IgD-negative memory B cell (primary cell): Measurements from ENCODE around the gene MYLK2. TPM values are rescaled to one million over a fixed set of nuclear protein-coding genes. Genes with fewer than 3 reads are reported as not detected.
"Not testable (repeated sequence)": the region's sequence is repeated elsewhere in the genome, so short reads cannot be mapped to it uniquely, and the experiment has no call there.

Source experiments
- H3K27ac Mint-ChIP-seq, 3 donors: one replicate each; pipeline ENCODE4 v1.8.0; 2020 to 2022; ENCODE audit warnings: mild to moderate bottlenecking in 3 of 3, mixed read lengths in 3 of 3, moderate library complexity in 1 of 3
- H3K27me3 Mint-ChIP-seq: one replicate; pipeline ENCODE4 v1.8.0; 2021; ENCODE audit warnings: mixed read lengths
- H3K36me3 Mint-ChIP-seq: one replicate; pipeline ENCODE4 v1.8.0; 2020; ENCODE audit warnings: mild to moderate bottlenecking, mixed read lengths
- H3K4me1 Mint-ChIP-seq, 3 donors: one replicate each; pipeline ENCODE4 v1.8.0; 2020 to 2022; ENCODE audit warnings: mixed read lengths in 3 of 3, mild to moderate bottlenecking in 1 of 3
- H3K4me3 Mint-ChIP-seq, 4 donors: one replicate each; pipeline ENCODE4 v1.8.0; 2020 to 2022; ENCODE audit warnings: mild to moderate bottlenecking in 4 of 4, mixed read lengths in 4 of 4, moderate library complexity in 3 of 4
- H3K9me3 Mint-ChIP-seq, 3 donors: one replicate each; pipeline ENCODE4 v1.8.0; 2020 to 2021; ENCODE audit warnings: mixed read lengths in 3 of 3, mild to moderate bottlenecking in 1 of 3
- polyA plus RNA-seq: library from polyadenylated mRNA; unstranded; fragments of 300-500 nt; fragmentation: Illumina TruSeq; gene quantifications from one replicate; pipeline ENCODE4 v1.2.3, GENCODE V29; 2021

Gene MYLK2
- polyA plus RNA-seq, 1 donor from 2014 or later: not detected

- Mint-ChIP-seq H3K4me1 (peaks cover 7 to 13% (median 7%) of the 10 kb centered on the region in 3 donors), H3K9me3 (no peaks in the 10 kb centered on the region), H3K36me3 (peaks cover 2% of the 10 kb centered on the region), H3K27me3 (no peaks in the 10 kb centered on the region), H3K27ac (no peak overlapping the region), H3K4me3 (no peak overlapping the region)
Observed at GRCh38 chr20:31809661-31810060, 9.5 kb upstream of the MYLK2 start.

DNA sequence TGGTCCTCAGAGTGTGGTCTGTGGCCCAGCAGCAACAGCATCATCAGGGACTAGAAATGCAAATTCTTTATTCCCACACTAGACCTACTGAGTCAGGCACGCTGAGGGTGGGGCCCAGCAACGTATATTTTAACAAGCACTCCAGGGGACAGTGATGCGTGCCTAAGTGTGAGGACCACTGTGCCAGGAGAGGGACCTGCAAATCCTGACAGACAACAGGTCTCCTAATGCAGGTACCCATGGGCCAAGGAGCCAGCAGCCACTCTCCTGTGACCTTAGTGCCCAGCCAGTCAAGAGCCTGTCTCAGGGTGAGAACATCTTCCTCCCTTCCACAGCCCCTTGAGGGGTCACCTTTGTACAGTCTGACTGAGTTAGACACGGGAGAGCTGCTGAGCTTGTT is 8.0 kb upstream of the MYLK2 start:
- H3K27ac Mint-ChIP-seq: no peak overlapping the region
- peaks cover 7 to 11% (median 7%) of the 10 kb centered on the region in 3 donors for H3K4me1 Mint-ChIP-seq
- no peak overlapping the region for H3K4me3 Mint-ChIP-seq
- no peaks in the 10 kb centered on the region for H3K36me3 Mint-ChIP-seq
- H3K27me3 Mint-ChIP-seq: no peaks in the 10 kb centered on the region
- no peaks in the 10 kb centered on the region for H3K9me3 Mint-ChIP-seq

DNA sequence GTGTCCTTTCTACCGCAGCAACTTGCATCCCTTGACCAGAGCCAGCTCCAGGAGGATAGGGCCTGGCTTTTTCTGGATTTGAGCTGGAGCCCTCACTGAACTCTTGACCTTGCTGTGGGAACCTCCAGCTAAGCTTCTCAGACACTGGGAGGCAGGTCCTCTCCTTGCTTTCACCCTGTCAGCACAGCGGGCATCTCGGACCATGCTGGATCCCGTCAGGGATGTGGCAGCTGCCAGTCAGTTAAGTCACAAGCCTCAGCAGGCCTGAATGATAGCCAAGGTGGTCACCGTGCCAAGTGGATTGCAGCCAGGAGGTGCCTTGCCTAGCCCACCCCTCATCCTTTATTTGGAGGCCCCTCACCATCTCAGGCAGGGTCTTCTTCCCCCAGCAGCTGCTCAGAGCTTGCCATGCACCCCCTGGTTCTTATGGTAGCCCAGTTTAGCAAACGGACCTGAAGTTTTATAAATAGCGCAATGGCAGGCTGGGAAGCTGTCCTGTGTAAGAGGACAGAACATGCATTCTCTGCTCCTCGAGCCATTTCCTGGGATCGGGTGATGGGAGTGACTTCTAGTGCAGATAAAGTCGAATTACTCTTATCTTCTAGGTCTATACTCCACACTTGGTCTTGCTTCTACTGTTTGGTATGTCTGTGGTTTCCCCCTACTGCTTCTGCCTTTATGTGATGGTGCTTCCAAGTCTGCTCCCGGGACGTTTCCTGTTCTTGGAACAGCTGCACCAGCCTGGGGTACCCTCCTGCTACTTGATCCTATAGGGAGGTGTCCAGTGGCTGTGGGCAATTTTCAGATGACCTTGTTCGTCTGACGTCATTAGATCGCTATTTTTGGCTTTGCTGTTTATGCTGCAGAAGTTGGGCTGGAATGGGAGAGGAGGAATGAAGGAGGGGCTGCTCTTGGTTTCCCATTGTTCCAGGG is 7.1 kb upstream of the MYLK2 start:
- H3K4me1 Mint-ChIP-seq: peaks cover 2 to 7% (median 2%) of the 10 kb centered on the region in 3 donors

DNA sequence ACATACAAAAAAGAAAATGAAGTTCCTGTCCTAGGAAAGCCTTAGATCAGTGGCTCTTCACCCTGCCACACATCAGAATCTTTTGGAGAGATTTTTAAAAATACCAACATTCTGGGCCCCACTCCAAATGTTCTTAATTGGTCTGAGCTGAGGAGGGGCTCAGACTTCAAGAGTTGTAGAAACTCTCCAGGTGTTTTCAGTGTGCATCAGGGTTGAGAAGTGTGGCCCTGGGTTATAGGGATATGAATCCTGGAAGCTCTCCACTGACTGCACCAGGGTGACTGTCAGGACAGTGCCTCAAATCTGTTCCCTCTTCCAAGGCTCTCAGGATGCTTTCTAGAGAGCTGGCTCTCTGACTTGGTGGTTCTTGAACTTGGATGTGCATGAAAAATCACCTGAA is 5.5 kb upstream of the MYLK2 start:
- no peak overlapping the region for H3K4me3 Mint-ChIP-seq
- no peaks in the 10 kb centered on the region for H3K27me3 Mint-ChIP-seq
- no peaks in the 10 kb centered on the region for H3K9me3 Mint-ChIP-seq
- no peaks in the 10 kb centered on the region for H3K36me3 Mint-ChIP-seq
- peaks cover 0 to 7% (median 2%) of the 10 kb centered on the region in 3 donors for H3K4me1 Mint-ChIP-seq
- no peak overlapping the region for H3K27ac Mint-ChIP-seq

More for the DNA sequence above, 7.1 kb upstream of the MYLK2 start:
- H3K27me3 Mint-ChIP-seq: no peaks in the 10 kb centered on the region
- H3K9me3 Mint-ChIP-seq: no peaks in the 10 kb centered on the region
- no peaks in the 10 kb centered on the region for H3K36me3 Mint-ChIP-seq
- H3K4me3 Mint-ChIP-seq: no peak overlapping the region
- H3K27ac Mint-ChIP-seq: no peak overlapping the region

GRCh38 chr20:31814142-31814541 is 5.0 kb upstream of the MYLK2 start:
- H3K27ac Mint-ChIP-seq, H3K27me3 Mint-ChIP-seq, H3K4me1 Mint-ChIP-seq, H3K9me3 Mint-ChIP-seq, H3K36me3 Mint-ChIP-seq, H3K4me3 Mint-ChIP-seq: not testable (repeated sequence)

DNA sequence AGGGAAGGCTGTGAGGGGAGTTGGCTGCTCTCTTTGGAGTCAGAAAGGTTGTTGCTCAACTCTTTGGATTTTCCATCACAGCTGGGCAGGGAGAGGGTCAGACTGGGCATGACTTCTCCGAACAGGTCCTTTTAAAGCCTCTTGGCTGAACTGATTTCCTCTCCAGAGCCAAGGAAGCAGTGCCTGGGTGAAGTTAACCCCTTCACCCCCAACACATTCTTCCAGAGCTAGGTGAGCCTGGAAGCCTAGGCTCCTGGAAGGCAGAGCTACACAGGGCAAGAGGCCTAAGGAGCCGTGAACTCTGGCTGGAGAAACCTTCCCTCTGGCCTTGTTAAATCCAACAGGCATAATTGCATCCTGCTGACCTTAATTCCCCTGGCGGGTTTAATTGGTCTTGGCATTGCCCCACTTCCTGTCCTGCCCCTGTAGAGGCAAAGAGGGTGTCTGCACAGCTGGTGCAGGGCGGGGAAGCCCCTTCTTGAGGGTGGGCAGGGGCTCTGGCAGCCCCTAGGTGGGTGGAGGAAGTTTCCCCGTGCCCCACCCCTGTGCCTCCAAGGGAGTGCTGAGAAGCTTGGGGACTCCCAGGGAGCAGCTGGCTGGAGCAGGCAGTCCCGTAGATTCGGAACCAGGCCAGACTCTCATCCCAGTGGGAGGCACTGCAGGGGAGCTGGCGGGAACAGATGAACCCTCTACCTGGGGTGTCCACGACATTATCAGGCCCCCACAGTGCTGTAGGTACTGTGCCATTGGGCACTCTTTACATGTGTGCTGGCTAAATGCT is 3.6 kb upstream of the MYLK2 start:
- Mint-ChIP-seq H3K36me3 (no peaks in the 10 kb centered on the region), H3K27me3 (no peaks in the 10 kb centered on the region), H3K4me1 (peaks cover 0 to 1% (median 0%) of the 10 kb centered on the region in 3 donors), H3K4me3 (no peak overlapping the region), H3K27ac (no peak overlapping the region), H3K9me3 (no peaks in the 10 kb centered on the region)

GRCh38 chr20:31816221-31816620 is 2.9 kb upstream of the MYLK2 start:
- Mint-ChIP-seq H3K4me3 (no peak overlapping the region), H3K27ac (no peak overlapping the region), H3K4me1 (no peaks in the 10 kb centered on the region), H3K9me3 (no peaks in the 10 kb centered on the region), H3K36me3 (no peaks in the 10 kb centered on the region), H3K27me3 (no peaks in the 10 kb centered on the region)

GRCh38 chr20:31817461-31817860 is 1.7 kb upstream of the MYLK2 start:
- Mint-ChIP-seq H3K9me3 (no peaks in the 10 kb centered on the region), H3K27ac (no peak overlapping the region), H3K4me3 (no peak overlapping the region), H3K36me3 (no peaks in the 10 kb centered on the region), H3K27me3 (no peaks in the 10 kb centered on the region), H3K4me1 (no peaks in the 10 kb centered on the region)

DNA sequence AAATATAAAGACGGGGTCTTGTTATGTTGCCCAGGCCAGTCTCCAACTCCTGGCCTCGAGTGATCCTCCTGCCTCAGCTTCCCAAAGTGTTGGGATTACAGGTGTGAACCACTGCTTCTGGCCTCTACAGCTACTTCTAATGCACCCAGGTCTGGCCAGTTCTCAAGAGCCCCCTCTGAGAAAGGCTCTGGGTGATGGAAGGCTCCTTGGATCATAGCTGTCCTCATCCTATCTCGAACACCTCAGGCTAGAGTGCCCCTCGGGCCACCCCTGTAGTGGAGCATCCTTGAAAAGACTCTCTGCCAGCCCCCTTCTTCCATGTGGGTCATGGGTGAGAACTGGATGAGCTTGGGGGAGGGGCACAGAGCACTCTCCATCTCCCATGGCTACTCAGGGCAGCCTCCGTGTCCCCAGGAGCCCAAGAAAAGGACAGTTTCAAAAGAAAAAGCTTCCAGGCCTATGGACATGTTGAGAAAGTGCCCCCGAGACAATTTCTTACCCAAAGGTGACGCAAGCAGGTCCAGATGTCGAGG is 714 bp upstream of the MYLK2 start:
- no peaks in the 10 kb centered on the region for H3K4me1 Mint-ChIP-seq
- H3K4me3 Mint-ChIP-seq: no peak overlapping the region
- no peak overlapping the region for H3K27ac Mint-ChIP-seq
- H3K36me3 Mint-ChIP-seq: no peaks in the 10 kb centered on the region
- no peaks in the 10 kb centered on the region for H3K27me3 Mint-ChIP-seq
- no peaks in the 10 kb centered on the region for H3K9me3 Mint-ChIP-seq

GRCh38 chr20:31820228-31820627 is 1.1 kb downstream of the MYLK2 start:
- Mint-ChIP-seq H3K27ac (no peak overlapping the region), H3K4me1 (no peaks in the 10 kb centered on the region), H3K9me3 (no peaks in the 10 kb centered on the region), H3K27me3 (peaks cover 1% of the 10 kb centered on the region), H3K4me3 (no peak overlapping the region), H3K36me3 (no peaks in the 10 kb centered on the region)

DNA sequence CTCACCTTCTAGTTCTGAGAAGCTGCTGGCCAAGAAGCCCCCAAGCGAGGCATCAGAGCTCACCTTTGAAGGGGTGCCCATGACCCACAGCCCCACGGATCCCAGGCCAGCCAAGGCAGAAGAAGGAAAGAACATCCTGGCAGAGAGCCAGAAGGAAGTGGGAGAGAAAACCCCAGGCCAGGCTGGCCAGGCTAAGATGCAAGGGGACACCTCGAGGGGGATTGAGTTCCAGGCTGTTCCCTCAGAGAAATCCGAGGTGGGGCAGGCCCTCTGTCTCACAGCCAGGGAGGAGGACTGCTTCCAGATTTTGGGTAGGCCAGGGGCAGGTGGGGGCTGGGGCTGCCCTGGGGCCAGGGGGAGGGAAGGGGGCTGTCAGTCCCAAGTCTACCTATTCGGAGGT is 2.3 kb downstream of the MYLK2 start:
- Mint-ChIP-seq H3K27ac (no peak overlapping the region), H3K4me3 (no peak overlapping the region), H3K36me3 (no peaks in the 10 kb centered on the region), H3K4me1 (no peaks in the 10 kb centered on the region), H3K27me3 (peaks cover 1% of the 10 kb centered on the region), H3K9me3 (no peaks in the 10 kb centered on the region)

GRCh38 chr20:31822421-31823330 is 3.5 kb downstream of the MYLK2 start:
- Mint-ChIP-seq H3K4me1 (no peaks in the 10 kb centered on the region), H3K27ac (peak overlapping the region in 1 of 3 donors; percentile 86), H3K4me3 (peak overlapping the region in 1 of 4 donors; percentile 32), H3K9me3 (no peaks in the 10 kb centered on the region), H3K36me3 (no peaks in the 10 kb centered on the region), H3K27me3 (peaks cover 1% of the 10 kb centered on the region)

- no peaks in the 10 kb centered on the region for H3K4me1 Mint-ChIP-seq
- H3K27me3 Mint-ChIP-seq: peaks cover 1% of the 10 kb centered on the region
- H3K4me3 Mint-ChIP-seq: no peak overlapping the region
- no peak overlapping the region for H3K27ac Mint-ChIP-seq
- H3K36me3 Mint-ChIP-seq: no peaks in the 10 kb centered on the region
- H3K9me3 Mint-ChIP-seq: no peaks in the 10 kb centered on the region
Observed at GRCh38 chr20:31823360-31824124, 4.4 kb downstream of the MYLK2 start.

GRCh38 chr20:31824125-31824485 is 4.9 kb downstream of the MYLK2 start:
- Mint-ChIP-seq H3K36me3 (no peaks in the 10 kb centered on the region), H3K4me1 (no peaks in the 10 kb centered on the region), H3K27ac (no peak overlapping the region), H3K4me3 (no peak overlapping the region), H3K27me3 (peaks cover 1% of the 10 kb centered on the region), H3K9me3 (no peaks in the 10 kb centered on the region)
